Nucleus accumbens (tissue), 56 donors: ENCODE results near the gene MYLK.
"Not testable (repeated sequence)": the region's sequence is repeated elsewhere in the genome, so short reads cannot be mapped to it uniquely, and the experiment has no call there.

Experiments used
- DNase-seq, 56 donors: peaks; one replicate each; lab custom pipeline; 2025; lab: John Stamatoyannopoulos, UW

Gene MYLK

GRCh38 chr3:123755085-123755484, 129.0 kb downstream of the MYLK start:
- no peak for DNase-seq

GRCh38 chr3:123753286-123753685, 130.8 kb downstream of the MYLK start:
- no peak for DNase-seq

DNA sequence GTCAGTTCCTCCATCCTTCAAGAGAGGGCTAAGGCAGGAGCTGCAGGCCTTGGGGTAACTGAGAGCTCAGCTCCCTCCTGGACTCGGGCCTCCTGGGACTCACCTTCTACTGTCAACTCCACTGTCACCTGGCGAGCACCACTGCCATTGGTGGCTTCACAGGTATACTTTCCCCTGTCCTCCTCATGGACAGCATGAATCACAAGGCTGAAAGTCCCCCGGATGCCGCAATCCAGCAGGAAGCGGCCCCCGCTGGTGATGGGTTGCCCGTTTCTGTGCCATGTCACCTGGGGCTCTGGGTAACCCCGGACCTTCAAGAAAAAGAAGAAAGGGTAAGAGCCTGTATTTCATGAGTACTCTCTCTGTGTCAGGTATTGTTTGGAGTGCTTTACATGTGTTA, 131.9 kb downstream of the MYLK start:
- DNase-seq = no peak

GRCh38 chr3:123751433-123751832, 132.7 kb downstream of the MYLK start:
- DNase-seq = no peak

GRCh38 chr3:123750659-123751420, 133.3 kb downstream of the MYLK start:
- no peak for DNase-seq

GRCh38 chr3:123750209-123750608, 133.9 kb downstream of the MYLK start:
- no peak for DNase-seq

- no peak for DNase-seq
Observed at GRCh38 chr3:123749711-123750110, 134.4 kb downstream of the MYLK start.

DNA sequence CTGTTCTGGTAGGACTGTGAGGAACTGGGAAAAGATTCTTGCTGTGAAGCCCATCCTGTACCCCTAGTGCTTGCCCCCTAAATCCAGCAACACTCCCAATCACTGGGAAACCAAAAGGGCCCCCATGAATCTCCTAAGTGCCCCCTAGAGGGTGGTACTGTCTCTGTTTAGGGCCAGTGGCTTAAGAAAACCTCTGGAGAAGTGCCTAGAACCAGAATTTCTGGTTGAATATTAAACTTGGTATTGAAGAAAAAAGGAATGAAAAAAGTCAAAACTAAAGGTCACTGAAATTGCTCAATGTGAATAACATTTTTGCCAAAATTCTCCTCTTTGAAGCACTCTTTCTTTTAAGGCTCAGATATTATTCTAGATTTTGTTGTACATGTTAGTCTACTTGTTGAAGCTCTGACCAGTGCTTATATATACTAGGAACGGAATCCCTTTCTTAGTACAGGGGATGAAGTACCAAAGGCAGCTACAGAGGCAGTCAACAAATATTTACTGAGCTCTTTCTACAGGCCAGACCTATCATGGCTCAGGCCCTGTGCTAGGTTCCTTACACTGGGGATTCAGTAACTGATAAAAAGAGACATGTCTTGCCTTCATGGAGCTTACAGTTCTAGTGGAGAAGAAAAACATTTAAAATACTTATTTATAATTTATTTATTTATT, 138.8 kb downstream of the MYLK start:
- no peak for DNase-seq

DNA sequence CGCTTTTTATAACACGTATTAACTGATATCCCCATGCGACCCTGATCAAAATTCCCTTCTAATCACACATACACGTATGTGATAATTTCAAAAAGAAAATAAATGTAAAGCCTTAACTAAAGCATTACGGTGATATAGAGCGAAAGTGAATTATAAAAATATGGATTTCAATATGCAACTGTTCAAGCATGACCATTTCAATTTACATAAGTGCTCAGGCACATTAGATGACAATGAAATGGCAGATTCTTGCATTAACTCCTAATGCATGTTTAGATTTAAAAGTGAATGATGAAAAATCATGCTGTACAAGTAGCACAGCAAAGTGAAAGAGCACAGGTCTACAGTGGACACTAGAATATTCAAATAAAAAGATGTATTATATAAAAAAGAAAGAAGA, 140.1 kb downstream of the MYLK start:
- no peak for DNase-seq

DNA sequence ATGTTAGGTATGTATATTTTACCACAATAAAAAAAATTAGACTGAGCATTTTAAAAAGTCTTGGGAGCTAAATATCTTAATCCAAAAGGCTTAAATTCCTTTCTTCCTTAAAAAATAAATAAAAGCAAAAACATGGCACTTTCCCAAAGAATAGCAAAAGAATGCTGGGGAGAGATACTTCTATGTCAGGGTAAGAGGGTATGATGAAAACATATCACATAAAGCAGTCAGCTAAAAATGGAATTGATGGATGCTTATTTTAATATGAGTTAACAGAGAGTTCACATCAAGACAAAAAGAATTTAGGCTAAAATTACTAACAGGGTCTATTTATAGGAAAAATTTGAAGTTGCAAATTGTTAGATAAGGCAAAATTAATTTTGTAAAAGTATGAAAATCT, 141.0 kb downstream of the MYLK start:
- DNase-seq = no peak

DNA sequence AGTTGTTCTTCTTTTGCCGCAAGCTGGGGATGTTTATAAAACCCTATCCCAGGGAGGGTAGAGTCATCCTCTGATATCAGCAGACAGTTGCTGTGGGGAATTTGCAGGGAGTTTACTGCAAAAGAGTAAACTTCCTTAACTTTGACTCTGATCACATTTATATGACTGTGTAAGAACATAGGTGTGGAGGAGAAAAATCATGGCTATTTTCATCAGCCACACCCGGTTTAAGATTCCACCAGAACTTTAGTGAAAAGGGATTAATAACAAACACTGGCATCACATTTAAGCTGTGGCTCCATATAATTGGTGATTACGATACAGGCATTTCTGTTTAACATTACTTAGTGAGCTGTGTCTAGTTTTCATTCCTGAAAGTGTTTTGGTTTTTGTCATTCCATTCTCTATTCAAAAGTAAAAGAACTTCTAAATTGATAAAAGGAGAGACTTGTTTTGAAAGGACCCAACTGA, 143.1 kb downstream of the MYLK start:
- DNase-seq = no peak

DNA sequence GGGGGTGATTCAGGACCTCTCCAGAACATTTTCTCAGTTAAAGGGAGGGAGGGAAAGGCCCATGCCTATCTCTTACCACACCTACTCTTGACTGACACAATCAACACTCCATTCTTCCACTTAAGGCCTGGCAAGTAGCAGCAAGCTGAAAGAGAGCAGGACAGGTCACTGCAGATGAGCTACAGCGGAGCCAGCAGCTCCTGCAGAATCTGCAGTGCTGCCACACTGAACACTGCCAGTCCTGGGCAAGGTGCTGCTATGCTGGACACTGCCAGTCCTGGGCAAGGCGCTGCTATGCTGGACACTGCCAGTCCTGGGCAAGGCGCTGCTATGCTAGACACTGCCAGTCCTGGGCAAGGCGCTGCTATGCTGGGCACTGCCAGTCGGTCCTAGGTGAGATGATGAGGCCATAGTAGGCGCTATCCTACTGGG, 143.7 kb downstream of the MYLK start:
- DNase-seq = no peak

DNA sequence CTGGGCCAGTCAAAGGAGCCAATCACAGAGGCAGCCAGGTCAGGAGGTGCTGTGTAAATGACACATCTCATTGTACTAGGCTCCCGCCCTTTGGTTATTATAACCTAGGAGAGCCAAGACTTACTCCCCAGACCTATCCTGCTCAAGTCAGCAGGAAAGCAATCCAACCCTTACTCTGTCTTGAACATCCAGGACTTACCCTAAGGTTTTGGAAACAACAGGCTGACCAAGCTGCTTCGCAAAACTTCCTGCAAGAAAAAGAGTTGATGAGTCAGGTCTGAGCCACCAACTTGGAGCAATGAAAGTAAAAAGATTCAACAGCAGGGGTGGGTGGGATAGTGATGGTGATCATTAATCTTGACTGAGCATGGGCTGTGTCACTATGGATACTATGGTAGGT, 144.4 kb downstream of the MYLK start:
- peak in 1 of 56 donors; percentile 6 for DNase-seq

GRCh38 chr3:123739106-123739505, 145.0 kb downstream of the MYLK start:
- DNase-seq = no peak

GRCh38 chr3:123738522-123738921, 145.6 kb downstream of the MYLK start:
- DNase-seq = not testable (repeated sequence)

GRCh38 chr3:123737168-123737567, 147.0 kb downstream of the MYLK start:
- no peak for DNase-seq

GRCh38 chr3:123735456-123735855, 148.7 kb downstream of the MYLK start:
- DNase-seq = no peak

- no peak for DNase-seq
Observed at GRCh38 chr3:123734527-123734902, 149.6 kb downstream of the MYLK start.

GRCh38 chr3:123733805-123734526, 150.2 kb downstream of the MYLK start:
- DNase-seq = no peak

- DNase-seq = no peak
Observed at GRCh38 chr3:123733341-123733740, 150.8 kb downstream of the MYLK start.

DNA sequence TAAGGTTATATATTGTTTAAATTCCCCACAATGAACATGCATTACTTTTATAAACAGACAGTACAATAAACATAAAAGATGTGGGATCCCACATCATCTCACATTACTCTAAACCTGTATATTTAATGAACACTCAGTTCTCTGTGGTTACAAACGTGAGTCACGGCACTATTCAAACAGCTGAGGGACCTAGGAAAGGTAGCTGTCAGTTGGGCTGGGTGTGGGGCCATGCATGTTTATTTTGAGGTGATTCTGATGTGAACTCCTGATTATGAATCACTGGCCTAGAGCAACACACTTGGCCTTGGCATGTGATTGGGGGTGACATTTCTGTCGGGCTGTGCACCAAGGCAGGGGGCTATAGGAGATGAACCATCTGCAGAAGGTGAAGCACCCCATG, 151.7 kb downstream of the MYLK start:
- no peak for DNase-seq
